Measurements from ENCODE around the gene TSFM.

- TF ChIP-seq CTCF (IDR thresholded peaks at IDR 0.05) (no peak), POLR2A (IDR thresholded peaks at IDR 0.05) (no peak)
These were observed 20.1 kb upstream of the TSFM start for GRCh38 chr12:57762463-57762862.
